ENCODE data around the gene KCNJ12.
"Not testable (repeated sequence)": the region's sequence is repeated elsewhere in the genome, so short reads cannot be mapped to it uniquely, and the experiment has no call there.

The KCNJ12 gene

GRCh38 chr17:21349358-21350050 is 26.7 kb upstream of the KCNJ12 start:
- DNase-seq (ENCODE audit: low spot score) = not testable (repeated sequence)

DNA sequence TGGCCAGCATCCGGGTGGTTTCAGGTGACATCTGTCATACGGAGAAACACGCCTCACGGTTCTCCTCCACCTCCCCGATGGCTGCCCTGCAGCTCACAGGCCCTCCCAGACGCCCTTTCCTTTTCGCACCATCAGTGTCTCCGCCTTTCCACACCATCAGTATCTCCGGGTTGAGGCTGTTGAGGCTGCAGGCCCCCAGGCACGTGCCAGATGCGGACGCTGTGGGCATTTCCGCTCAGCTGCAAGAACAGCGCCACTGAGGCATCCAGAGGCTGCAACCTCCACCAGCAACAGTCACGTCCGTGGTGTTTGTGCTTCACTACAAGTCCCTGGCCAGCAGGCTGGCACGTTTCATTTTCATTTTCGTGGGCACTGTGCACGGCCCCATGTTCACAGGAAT is 25.7 kb upstream of the KCNJ12 start:
- DNase-seq (ENCODE audit: low spot score) = not testable (repeated sequence)

DNA sequence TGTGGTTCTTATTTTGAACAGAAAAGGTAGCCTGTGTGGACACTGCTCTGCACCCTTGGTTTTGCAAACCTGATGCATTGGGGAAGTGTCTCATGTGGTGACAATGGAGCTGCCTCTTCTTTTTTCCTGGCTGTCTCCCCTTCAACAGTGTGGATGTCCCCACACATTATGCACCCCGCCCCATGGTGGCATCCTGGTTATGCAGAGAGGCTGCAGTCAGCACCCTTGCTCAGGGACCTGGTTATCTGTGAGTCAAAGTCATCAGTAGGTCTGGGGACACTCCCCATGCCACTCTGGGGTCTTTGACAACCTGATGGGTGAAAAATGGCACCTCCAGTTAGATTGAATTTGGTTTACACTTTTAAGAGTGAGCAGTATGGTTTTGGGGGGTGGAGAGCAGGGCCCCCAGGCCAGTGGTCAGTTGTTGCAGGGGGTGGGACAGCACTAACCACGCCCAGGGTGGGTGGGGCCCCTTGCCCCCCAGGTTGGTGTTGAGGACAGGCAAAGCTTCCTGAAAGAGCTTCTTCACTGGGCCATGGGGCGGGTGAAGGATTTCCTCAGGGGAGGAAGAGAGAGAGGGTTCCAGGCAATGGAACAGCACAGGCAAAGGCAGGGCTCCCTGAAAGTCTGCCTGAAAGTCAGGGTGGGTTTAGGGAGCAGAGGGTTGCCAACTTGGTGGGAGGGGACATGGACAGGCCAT is 24.6 kb upstream of the KCNJ12 start:
- DNase-seq (ENCODE audit: low spot score) = no peak

DNA sequence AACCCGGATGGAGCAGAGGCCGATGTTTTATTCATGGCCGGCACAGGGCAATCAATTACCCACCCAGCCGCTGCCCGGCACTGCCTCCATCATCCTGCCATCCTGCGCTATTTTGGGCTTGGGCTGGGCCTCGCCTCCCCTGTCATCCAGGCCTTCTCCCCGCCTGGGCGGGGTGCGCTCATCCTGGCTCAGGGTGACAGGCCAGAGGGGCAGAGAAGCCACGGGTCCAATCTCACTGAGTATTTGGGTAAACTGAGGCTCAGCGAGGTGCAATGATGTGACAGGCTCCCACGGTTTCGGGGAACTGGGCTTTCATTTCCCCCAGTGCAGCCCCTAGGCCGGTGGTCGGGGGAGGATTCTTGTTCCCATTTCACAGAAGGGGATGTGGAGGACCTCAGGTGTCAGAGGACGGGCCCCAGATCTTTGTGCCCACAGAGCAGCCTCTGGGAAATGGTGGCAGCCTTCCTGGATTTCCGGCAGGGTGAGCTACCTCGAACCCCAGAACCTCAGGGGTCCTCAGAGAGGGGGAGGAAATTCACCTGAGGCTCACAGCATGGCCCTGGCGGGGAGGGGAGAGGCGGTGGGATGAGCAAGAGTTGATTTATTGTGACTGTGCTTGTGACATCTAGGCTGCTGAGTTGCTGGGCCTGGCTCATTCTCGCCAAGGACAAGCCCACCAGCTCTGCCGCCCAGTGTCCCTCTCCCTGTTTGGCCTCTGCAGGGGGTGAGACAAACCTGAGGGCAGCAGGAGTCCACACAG is 23.8 kb upstream of the KCNJ12 start:
- no peak for DNase-seq (ENCODE audit: low spot score)

DNA sequence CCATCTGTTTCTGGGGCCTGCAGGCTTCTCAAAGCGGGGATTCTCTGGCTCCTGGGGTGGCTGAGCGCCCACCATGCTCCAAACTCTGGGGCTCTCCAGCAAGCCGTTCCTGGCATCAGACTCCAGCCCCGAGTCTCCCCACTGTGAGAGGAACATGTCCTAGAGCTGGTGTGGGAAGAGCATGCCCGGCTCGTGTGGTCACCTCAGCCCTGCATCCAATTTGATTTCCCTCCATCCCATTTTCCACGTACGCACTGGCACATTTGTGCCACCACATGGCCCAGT is 23.2 kb upstream of the KCNJ12 start:
- DNase-seq (ENCODE audit: low spot score) = no peak

- no peak for DNase-seq (ENCODE audit: low spot score)
Measured at GRCh38 chr17:21353326-21354010, 22.7 kb upstream of the KCNJ12 start.

- no peak for DNase-seq (ENCODE audit: low spot score)
Measured at GRCh38 chr17:21354796-21355385, 21.3 kb upstream of the KCNJ12 start.

GRCh38 chr17:21355586-21355985 is 20.6 kb upstream of the KCNJ12 start:
- no peak for DNase-seq (ENCODE audit: low spot score)

GRCh38 chr17:21356537-21357127 is 19.5 kb upstream of the KCNJ12 start:
- DNase-seq (ENCODE audit: low spot score) = no peak

DNA sequence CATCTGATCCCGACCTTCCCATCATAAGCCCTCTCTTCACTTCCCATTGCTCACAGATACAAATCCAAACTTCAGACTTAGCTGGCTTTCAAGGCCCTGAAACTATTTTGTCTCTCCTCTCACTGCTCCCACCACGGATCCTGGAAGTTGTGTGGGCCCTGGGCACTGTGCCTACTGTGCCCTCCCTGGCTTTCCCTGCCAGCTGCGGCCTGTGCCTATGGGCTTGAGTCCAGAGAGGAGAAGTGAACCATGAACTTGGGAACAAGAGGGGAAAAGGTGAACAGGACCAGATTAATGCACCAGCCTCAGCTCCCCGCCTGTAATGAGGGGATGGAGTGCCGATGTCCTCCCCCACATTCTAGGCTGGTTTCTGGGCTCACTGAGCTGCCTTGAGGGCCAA is 18.9 kb upstream of the KCNJ12 start:
- no peak for DNase-seq (ENCODE audit: low spot score)

GRCh38 chr17:21357696-21358656 is 18.2 kb upstream of the KCNJ12 start:
- no peak for DNase-seq (ENCODE audit: low spot score)

DNA sequence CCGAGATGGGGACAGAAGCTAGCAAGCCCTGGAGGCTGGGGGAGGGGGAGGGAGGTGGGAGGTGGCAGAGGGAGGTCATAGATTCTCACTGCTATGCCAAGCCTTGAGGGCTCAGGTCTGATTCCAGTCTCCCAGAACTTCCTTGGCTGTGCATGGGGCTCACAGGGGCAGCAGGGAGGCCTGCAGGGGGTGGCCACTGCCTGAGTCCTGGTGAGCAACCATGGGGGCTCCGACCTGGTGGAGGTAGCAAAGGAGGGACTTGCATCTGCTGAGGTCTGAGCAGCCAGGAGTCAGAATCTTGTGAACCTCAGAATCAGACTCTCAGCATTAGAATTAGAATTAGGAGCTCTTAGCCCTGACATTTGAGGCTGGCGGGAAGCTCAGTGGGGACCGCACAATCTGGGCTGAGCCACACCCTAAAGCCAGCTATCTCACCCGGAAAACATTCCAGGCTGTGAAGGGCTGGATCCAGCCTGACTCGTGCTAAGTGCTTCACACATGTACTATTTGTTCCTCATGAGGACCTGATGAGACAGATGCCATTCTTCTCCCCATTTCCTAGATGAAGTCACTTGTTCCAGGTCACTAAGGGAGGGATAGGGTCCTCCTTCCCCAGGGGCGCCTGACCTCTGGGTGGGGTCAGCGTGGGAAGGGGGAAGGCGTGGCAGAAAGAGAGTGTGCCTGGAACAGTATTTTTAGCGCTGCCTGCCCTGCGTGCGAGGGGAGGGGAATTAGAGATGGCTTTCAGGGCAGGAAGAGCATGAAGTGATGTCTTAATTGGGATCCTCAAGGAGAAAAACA is 17.3 kb upstream of the KCNJ12 start:
- DNase-seq (ENCODE audit: low spot score) = no peak

DNA sequence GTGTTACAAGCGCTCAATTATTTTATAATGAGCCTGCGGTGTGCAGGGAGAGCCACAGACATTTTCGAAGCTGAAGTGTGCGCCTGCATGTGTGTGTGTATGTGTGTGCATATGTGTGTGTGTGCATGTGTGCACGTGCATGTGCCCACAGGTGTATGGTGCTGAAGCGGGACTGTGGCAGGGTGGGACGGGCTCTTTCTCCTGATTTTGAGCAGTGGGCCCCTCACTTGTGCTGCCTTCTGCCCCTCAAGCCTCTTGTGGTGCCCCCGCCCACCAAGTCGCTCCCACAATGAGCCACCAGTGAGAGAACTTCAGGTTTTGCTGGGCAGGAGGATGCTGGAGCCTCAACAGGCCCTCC is 16.7 kb upstream of the KCNJ12 start:
- no peak for DNase-seq (ENCODE audit: low spot score)

DNA sequence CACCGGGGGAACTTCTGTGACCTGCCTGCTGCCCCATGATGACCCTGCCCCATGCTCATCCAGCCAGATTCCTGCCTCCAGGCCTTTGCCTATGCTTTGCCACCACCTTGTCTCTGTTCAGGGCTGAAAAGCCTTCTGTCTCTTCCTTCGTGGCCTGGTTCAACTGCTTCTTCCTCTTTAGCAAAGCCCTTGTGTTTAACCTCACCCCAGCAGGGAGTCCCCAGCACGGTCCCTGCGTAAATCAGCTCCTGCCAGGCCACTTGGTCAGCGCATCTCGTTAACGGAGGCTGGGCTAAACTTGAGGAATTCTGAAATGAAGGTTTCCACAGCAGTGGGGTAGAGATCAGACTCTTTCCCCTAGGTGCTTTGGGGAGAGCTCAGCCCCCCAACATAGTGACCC is 16.1 kb upstream of the KCNJ12 start:
- DNase-seq (ENCODE audit: low spot score) = no peak

GRCh38 chr17:21361020-21361809 is 14.9 kb upstream of the KCNJ12 start:
- no peak for DNase-seq (ENCODE audit: low spot score)

- no peak for DNase-seq (ENCODE audit: low spot score)
Measured at GRCh38 chr17:21362331-21362931, 13.7 kb upstream of the KCNJ12 start.

GRCh38 chr17:21363776-21364642 is 12.1 kb upstream of the KCNJ12 start:
- DNase-seq (ENCODE audit: low spot score) = no peak

GRCh38 chr17:21365016-21365415 is 11.1 kb upstream of the KCNJ12 start:
- DNase-seq (ENCODE audit: low spot score) = no peak
